GM12875 (cell line): ENCODE results near the gene RPS15A.
A peak's percentile ranks its signal among the peaks of the same experiment; 100 is the strongest.

ENCODE experiments used
- H3K4me3 ChIP-seq: one replicate; pipeline ENCODE4 v1.5.1; 2011; ENCODE audit warnings: low read depth, low read length, control low read depth
- CTCF ChIP-seq: IDR thresholded peaks from 2 replicates; pipeline ENCODE4 v1.5.1; 2011; ENCODE audit warnings: low read depth, mild to moderate bottlenecking, control low read depth, inconsistent platforms, low read length, moderate library complexity, borderline replicate concordance; ENCODE audit not compliant: insufficient read depth

The RPS15A gene

GRCh38 chr16:18799500-18799899 lies 9.4 kb upstream of the RPS15A start:
- TF ChIP-seq CTCF = no peak
- no peak overlapping the region for H3K4me3 ChIP-seq

- no peak overlapping the region for H3K4me3 ChIP-seq
These were observed 7.6 kb upstream of the RPS15A start for GRCh38 chr16:18797746-18798145.

GRCh38 chr16:18796377-18796776 lies 6.2 kb upstream of the RPS15A start:
- no peak for TF ChIP-seq CTCF
- H3K4me3 ChIP-seq = no peak overlapping the region

More at GRCh38 chr16:18797746-18798145, 7.6 kb upstream of the RPS15A start:
- no peak for TF ChIP-seq CTCF

- no peak for TF ChIP-seq CTCF
- no peak overlapping the region for H3K4me3 ChIP-seq
These were observed 2.8 kb upstream of the RPS15A start for GRCh38 chr16:18792836-18793433.

GRCh38 chr16:18789515-18789849 lies 652 bp downstream of the RPS15A start:
- H3K4me3 ChIP-seq = peak overlapping the region; percentile 86
- no peak for TF ChIP-seq CTCF

GRCh38 chr16:18788828-18789514 lies 1.2 kb downstream of the RPS15A start:
- no peak for TF ChIP-seq CTCF
- H3K4me3 ChIP-seq = peak overlapping the region; percentile 86
